Measurements from ENCODE around the gene GPS1.

The GPS1 gene

DNA sequence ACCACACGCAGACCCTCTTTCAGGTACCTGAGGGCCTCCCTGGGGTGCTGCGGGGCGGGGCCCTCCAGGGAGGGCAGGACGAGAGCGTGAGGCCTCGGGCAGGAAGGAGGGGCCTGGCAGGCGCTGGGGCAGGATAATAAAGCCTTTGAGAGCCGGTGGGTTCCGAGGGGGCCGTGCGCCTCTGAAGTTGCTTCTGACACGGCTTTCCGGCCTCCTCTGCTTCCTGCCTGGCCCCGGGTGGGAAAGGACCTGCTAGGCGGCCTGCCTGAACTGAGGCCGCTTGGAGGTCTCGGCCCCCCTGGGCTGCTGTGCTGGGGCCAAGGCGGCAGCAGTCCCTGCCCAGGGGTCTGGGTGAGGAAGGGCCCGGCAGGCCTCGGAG, 39.4 kb upstream of the GPS1 start:
- TF ChIP-seq, protein P1, sequence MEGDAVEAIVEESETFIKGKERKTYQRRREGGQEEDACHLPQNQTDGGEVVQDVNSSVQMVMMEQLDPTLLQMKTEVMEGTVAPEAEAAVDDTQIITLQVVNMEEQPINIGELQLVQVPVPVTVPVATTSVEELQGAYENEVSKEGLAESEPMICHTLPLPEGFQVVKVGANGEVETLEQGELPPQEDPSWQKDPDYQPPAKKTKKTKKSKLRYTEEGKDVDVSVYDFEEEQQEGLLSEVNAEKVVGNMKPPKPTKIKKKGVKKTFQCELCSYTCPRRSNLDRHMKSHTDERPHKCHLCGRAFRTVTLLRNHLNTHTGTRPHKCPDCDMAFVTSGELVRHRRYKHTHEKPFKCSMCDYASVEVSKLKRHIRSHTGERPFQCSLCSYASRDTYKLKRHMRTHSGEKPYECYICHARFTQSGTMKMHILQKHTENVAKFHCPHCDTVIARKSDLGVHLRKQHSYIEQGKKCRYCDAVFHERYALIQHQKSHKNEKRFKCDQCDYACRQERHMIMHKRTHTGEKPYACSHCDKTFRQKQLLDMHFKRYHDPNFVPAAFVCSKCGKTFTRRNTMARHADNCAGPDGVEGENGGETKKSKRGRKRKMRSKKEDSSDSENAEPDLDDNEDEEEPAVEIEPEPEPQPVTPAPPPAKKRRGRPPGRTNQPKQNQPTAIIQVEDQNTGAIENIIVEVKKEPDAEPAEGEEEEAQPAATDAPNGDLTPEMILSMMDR (IDR thresholded peaks at IDR 0.05; ENCODE audit: low read depth, low read length), result no peak
- DNase-seq (ENCODE audit: extremely low read depth, low read depth), result no peak

DNA sequence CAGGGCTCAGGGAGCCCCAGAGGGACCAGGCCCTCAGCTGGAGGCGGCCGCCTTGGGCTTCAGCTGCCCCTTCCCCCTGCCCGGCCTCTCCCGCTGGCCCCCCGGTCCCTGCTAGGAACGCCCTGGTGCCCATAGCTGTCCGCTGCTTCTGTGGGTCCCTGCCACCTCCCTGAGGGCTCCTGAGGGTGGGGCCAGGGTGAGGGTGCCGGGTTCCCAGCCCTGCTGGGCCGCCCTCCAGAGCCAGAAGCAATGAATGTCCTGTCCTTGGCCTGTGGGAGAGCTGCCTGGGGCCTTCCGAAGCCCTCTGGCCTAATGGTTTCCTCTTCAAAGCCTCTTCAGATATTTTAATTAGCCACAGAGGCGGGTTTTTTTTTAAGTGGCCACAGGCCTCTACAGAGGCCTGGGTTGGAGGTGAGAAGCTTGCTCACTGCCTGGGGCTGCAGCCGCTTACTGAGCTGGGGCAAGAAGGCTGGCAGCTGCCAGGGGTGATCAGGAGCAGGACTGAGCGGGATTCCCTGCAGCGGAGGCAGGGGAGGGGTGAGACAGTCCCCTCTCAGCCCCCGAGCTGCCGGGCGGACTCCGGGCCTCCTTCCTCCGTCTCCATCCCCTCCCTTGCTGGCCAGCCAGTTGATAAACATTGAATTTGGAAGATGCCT, 38.9 kb upstream of the GPS1 start:
- TF ChIP-seq, protein P1 (IDR thresholded peaks at IDR 0.05; ENCODE audit: low read depth, low read length), result no peak

DNA sequence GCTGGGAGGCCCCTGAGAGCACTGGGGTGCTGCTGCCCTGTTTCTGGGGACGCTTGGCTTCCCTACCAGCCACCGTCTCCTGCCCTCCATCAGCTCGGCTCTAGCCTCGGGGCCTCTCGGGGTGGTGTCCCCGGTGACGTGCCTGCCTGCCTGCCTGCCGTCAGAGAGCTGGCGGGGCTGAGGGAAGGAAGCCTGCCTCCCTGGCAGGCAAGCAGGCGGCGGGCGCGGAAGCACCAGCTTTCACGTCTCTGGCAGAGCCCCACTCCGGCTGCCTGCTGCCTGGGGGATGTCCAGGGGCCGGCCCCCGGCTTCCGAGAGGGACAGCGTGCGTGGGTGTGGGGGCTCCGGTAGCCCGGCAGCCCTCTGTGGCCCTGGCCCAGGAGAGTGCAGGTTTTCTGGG, 38.4 kb upstream of the GPS1 start:
- TF ChIP-seq, protein P1 (IDR thresholded peaks at IDR 0.05; ENCODE audit: low read depth, low read length), result no peak
- no peak for DNase-seq (ENCODE audit: extremely low read depth, low read depth)

More for the DNA sequence above, 38.9 kb upstream of the GPS1 start:
- no peak for DNase-seq (ENCODE audit: extremely low read depth, low read depth)

DNA sequence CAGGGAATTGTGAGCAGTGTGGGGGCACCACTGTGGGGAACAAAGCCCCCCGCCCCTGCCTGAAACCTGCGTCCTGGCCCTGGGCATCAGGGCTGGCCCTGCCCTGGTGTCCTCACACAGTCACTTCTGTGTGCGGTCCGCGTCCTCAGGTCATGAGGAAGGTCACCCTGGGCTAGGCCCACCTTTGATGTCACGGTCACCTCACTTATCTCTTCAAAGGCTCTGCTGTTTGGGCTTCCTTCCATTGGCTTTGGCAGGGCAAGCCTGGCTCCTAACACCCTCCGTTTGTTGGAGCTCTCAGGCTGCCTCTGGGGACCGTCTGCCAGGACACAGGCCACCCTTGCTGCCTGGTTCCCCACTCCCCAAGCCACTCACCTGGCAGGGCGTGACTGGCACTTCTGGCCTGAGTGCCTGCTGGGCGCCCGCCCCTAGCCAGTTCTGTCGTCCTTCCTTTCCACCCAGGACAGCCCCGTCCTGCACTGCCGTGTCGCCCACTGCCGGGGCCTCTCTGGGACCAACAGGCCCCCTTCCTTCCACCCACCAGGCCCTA, 37.9 kb upstream of the GPS1 start:
- DNase-seq (ENCODE audit: extremely low read depth, low read depth), result no peak
- TF ChIP-seq, protein P1 (IDR thresholded peaks at IDR 0.05; ENCODE audit: low read depth, low read length), result no peak

DNA sequence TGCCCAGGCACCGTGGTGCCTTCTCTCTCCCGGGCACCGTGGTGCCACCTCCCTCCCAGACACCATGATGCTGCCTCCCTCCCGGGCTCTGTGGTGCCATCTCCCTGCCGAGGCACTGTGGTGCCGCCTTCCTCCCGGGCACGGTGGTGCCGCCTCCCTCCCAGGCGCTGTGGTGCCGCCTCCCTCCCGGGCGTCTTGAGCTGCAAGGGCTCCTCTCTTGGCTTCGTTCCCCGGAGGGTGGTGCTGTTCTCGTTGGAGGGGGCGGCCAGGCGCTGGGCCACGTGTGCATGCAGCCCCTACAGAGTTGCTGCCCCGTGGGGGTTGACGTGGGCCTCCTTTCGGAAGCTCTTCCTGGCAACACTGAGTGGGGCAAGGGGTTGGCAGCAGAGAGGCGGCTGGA, 37.3 kb upstream of the GPS1 start:
- no peak for DNase-seq (ENCODE audit: extremely low read depth, low read depth)
- TF ChIP-seq, protein P1 (IDR thresholded peaks at IDR 0.05; ENCODE audit: low read depth, low read length), result no peak

DNA sequence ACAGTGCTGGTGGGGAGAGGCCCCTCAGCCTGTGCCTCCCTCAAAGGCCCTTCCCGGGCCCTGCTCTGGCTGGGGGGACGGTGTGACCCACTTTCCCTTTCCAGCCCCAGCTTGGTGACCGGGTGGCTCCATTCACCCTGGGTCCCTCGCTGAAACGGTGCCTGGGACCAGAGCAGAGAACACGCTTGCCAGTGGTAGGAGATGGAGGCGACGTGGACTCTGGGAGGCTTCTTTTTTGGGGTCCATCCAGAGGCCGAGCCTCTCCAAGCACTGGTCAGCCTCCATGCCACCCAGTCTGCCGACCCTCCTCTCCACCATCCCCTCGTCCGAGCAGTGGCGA, 36.8 kb upstream of the GPS1 start:
- TF ChIP-seq, protein P1 (IDR thresholded peaks at IDR 0.05; ENCODE audit: low read depth, low read length), result no peak
- no peak for DNase-seq (ENCODE audit: extremely low read depth, low read depth)

DNA sequence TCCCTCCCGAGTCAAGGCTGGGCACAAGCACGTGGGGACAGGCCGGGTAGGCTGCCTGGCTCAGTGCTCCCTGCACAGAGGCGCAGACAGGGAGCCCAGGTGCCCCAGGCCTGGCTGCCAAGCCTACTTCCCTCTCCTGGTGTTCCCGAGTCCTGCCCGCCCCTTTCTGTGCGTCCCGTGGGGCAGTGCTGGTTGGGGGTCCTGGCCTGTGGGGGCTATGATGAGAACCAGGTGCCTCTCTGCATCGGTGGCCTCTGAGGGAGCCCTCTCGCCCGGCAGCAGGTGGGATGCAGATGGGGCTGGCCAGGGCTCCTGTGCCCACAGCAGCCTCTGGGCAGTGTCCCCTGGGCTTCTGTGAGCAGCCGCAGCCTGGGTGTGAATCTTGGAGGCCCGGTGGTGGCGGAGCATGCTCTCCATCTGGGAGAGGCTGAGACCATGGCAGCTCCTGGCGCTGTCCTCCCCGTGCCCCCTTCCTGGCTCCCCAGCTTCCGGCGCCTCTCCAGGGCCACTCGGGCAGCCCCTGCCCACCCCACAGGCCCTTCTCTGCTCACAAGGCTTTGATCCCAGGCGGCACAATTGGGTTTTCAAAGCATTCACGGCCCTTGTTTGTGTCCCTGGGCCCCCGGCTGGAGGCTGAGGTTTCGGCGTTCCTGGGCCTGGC, 36.3 kb upstream of the GPS1 start:
- DNase-seq (ENCODE audit: extremely low read depth, low read depth), result no peak
- TF ChIP-seq, protein P1 (IDR thresholded peaks at IDR 0.05; ENCODE audit: low read depth, low read length), result no peak
